ENCODE results near the gene CARD18.

Gene CARD18, protein sequence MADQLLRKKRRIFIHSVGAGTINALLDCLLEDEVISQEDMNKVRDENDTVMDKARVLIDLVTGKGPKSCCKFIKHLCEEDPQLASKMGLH
- total RNA-seq, result 0 reads per million in 2 donors

DNA sequence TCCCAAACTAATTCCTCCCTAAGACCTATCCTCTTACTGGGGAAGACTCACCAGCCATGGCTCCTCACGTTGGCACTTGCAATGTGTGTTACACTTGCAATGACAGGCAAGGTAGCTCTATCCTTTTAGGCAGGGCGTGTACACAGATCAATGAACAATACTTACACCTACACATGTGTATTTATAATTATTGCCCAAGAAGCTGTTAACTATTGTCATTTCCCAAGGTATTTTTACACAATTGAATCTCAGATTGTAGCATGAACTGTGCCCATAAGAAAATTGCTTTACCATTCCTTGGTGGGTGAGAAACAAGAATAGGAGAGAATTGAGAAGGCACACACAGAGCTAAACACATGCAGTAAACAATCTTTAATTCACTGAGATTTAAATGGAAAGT is at the start of gene CARD18:
Gene CARD18, minus strand, starts transcription at position 101 of the 400 bp plus-strand sequence. Its CDS starts 43 bp downstream, at position 58.
- DNase-seq, result no peak

DNA sequence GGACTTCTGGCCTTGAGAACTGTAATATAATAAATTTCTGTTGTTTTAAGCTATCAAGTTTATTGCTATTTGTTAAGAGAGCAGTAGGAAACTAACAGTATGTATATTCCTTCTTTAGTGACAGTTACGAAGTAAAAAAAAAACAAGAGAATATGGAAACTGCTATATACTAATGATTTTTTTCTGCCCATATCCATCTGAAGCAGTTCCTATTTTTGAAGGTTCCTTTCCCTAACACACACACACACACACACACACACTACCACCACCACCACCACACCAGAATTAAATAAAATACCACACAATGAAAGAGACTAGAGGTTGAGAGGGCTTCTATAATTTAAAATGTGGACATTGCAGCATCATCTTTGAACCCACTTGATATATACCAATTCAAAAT is 44.4 kb upstream of the CARD18 start:
- DNase-seq, result no peak

DNA sequence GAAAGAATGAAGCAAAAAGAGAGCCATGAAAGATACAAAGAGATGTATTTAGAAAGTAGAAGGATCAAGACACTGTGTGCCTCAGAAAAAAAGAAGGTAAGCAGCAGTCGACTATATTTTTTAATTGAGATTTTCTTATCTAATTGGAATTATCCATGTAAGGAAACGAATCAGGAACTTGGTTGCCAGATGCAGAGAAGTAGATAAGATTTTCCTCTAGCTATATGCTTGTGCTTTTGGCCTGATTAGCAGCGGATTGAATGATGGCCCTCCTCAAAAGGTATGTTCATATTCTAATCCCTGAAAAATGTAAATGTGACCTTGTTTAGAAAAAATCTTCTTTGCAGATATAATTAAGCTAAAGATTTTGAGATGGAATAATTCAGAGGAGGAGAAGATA is 43.9 kb upstream of the CARD18 start:
- no peak for DNase-seq

DNA sequence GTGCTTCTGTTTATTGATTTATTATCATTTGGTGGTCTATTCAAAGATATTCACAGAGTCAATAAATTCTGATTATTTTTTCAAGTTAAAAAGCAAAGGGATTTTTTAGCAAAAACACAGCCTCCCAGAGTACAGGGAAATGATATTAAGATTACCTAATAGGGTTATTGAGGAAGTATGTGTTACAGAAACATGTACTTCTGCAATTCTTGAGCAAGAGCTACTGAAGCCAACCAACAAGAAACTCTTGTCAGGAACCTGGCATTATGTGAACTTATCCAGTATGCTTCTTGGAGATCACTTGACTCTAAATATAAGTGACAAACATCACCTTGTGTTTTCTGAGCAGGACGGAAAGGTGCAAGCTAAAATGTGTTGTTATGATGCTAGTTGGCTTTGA is 42.0 kb upstream of the CARD18 start:
- no peak for DNase-seq

DNA sequence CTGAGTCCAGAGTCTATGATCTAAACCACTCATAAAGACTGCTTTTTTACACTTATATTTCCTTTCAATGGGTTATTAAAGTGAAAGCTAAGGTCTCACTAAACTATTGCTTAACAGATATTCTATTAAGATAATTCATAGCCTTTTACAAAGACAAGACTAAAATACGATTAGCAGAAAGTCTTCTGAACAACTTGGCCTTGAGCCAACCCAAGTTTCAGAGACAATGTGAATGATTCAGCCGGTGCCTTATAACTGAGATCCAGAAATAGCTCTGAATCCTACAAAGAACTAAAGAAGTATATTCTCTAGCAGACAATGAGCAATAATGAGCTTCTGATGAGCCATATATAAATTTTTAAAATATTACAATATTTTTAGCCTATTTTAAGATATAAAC is 41.5 kb upstream of the CARD18 start:
- no peak for DNase-seq

DNA sequence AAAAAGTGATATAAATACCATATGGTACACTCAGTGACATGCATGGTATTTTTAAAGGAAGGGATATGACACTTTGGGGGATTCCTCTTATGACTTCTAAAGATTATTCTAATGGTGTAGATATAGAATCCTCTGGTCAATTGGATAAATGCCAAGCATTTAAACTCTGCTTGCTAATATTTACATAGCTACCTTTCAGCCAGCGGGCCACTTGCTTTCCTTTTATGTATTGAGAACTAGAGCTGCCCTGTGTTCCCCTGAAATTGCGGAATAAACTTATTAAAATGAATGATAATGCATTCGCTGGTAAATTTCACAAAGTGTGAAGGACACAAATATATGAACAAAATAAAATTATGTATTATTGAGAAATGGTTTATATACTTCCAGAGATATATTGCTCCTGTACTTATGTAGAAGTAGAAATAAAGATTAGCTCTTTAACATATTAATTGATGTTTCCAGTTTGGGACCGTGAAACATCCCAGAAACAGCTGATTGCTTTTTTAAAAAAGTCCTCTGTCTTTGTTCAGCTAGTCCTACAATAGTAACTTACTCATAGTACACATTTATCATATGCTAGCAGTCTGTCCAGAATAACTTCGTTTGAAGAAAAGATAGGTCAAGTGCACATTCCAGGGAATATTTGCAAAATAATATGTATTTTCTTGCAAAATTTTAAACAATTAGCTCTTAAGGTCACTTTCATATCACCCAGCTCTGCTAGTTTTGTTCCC is 40.1 kb upstream of the CARD18 start:
- no peak for DNase-seq

DNA sequence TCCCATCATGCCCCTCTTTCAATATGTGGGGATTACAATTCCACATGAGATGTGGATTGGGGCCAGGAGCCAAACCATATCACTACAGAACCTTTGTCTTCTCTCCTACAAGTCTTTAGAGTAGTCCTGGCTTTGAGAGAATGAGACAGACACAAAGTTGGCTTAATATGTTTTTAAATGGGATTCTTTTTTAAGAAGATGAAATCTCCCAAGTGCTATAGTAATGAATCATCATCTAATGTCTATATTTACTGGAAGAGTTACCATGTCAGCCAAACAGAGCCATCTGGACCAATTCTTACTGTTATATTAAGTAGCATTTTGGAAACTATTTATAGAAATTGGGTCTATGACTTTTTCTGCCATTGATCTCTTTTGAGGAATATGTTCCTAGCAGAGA is 38.1 kb upstream of the CARD18 start:
- no peak for DNase-seq

DNA sequence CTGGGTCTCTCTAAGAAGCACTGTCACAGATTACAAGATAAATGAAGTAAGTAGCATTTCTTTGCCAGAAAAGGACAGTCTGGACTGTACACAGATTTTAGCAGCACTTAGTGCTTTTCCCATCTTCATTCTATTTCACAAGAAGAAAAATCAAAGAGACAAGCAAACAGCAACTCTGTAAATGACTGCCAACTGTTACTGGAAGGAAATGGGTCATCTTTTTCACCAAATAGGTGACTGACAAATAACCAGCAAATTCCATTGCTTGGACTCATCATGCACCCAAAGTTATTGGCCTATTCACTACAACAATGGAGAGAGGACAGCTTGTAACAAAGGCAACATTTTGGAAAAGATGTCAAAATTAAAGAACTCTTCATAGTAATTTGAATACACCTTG is 28.9 kb upstream of the CARD18 start:
- DNase-seq, result no peak

DNA sequence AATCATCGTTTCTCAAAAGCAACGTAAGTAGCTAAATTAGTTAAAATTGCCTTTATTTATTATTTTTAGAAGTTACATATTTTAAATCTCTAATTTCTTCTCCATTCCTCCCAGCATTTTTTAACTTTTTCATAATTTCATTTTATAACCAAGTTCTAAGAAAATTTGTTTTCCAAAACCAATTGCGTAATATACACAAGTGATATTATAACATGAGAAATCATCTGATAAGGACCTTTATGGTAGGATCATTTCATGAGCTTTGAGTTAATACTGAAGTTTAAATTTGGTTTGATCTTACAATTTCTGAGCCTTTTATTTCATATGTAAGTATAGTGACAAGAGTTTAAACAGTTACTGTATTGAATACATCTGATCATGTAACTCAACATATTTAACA is 27.7 kb upstream of the CARD18 start:
- DNase-seq, result no peak

DNA sequence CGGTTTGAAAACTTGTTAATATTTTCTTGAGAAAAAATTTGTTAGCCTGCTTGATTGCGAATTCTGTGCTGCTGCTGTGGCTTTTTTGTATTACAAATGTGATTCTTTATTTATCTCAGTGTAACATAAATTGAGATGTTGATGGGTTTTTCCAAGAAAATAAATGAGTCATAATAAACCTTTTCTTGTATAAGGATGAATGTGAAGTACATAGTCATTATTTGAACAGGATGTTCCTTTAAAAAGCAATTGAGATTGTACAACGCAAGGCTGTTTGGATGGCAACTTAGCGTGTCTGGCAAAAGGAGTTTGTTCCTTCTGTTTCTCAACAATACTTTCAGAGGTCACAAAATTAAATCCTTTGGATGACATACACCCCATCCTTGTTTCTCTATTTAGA is 24.6 kb upstream of the CARD18 start:
- peak in 1 of 5 experiments; percentile 22 for DNase-seq

DNA sequence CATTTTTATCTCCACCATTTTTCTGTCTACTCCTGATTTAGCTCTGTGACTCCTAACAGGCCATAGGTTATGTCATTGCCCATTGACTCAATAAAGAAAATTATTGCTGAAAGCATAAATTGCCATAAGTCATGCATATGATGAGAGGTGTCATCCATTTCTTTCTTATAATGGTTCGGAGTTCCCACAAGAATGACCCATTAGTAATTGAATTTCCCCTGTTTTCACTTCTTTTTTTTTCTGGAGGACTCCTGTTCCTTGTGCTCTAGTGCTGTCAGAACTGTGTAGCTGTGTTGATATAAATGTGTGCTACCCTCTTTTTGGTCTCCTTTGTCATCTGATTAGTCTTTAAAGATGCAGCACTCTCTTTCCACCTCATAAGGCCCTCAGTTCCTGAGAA is 22.9 kb upstream of the CARD18 start:
- DNase-seq, result no peak

DNA sequence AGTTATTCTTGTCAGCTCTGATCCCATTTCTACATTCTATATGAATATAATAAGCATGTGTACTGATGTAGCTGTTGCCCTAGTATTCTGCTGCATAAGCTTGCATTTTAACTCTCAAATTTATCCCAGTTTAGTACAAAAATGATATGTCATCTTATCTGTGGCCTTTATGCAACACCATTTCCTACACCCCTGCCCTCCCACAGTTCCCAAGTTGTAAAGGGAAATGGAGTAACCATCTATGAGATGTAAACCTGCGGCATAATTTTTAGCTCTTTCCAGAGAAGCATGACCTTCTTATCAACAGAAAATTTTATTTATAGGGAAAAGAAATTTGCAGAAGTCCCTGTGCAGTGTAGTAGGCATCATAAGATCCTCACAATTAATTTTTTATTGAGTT is 18.9 kb upstream of the CARD18 start:
- no peak for DNase-seq

DNA sequence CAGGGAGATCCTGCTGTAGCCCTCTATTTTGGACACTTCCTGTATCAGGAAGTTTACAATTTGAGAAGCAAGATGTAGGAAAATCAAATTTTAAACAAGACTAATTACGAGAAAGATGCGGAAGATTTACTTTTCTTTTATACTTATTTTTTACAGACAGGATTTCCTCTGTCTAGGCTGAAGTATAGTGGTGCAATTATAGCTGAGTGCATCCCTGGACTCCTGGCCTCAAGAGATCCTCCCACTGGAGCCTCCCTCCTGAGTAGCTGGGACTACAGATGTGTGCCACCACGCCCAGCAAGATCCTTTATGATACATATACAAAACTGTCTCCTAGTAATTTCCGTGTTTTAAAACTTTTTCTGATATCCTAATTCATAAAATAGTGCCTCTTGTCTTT is 17.2 kb upstream of the CARD18 start:
- no peak for DNase-seq

DNA sequence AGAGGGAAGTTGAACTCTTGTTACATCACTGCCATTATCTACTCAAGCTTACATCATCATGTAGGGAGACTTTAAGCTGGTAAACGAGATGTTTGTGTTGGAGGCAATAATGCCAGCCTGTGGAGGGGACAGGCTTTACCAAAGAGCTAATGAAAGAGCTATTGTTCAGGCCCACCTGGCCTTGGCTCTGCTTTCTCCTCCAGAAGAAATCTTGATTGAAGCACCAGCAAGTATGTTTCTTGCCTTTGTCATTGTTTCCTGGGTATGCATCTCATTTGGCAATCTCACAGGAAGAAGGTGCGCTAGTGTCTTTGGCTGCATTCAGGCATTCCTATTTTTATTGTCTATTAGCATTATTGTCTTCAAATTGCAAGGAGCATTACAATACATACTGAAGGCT is 16.7 kb upstream of the CARD18 start:
- no peak for DNase-seq

DNA sequence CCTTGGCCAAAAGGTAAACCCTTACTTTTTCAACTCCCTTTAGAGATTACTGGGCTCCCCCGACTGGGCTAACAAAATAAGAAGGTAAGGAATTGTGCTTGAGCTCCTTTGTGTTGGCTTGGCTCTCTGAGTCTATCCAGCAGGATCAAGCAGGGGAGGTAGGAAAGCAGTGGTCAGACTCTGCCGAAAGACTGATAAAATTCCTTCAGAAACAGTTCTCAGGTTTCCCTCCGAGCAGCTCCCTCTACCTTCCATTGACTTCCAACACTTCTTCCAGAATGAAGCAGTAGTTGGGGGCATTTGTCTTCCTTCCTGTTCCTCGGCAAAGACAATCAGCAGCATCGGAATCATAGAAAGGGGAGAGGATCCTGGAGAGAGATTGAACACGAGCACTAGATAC is 16.1 kb upstream of the CARD18 start:
- no peak for DNase-seq

DNA sequence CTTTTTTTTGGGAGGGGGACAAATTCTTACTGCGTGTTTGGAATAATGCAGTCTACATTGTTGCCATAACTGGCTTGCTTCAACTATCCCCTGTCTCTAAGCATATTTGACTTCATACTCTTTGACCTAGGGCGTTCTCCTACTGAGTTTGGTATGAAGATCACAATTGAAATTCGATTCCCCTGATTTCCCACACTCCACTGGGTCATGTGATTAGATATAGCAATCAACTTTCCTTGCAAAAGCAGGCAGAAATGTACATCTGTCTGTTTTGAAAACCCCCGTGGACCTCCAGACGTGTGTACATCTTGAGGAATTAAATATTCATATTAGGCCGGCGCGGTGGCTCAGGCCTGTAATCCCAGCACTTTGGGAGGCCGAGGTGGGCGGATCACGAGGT is 13.8 kb upstream of the CARD18 start:
- no peak for DNase-seq

DNA sequence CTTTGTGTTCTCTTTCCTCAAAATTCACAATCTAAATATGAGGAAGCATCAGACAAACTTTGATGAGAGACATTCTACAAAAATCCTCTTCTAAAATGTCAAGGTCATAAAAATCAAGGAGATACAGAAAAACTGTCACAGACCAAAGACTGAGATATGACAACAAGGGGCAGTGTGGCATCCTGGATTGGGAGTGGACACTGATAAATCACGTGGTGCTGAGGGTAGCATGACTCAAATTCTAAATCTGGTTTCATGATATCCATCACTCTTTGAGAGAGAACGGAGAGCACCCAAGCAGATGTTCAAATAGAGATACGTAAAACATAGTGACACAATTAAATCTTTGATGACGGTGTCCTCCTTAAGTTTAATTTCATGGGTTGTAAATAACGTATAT is 13.0 kb upstream of the CARD18 start:
- no peak for DNase-seq

DNA sequence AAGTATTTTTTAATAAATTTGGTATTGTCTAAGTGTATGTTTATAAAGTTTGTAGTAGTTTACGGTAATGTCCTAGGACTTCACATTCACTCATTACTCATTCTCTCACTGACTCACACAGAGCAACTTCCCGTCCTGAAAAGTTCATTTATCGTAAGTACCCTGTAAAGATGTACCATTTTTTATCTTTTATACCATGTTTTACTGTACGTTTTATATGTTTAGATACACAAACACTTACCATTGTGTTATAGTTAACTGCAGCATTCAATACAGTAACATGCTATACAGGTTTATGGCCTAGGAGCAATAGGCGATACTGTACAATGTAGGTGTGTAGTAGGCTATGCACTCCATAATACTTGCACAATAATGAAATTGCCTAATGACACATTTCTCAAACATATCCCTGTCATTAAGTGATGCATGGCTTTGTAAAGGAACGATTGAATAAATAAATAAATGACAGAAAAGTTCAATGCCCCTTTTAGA is 12.5 kb upstream of the CARD18 start:
- DNase-seq, result no peak

DNA sequence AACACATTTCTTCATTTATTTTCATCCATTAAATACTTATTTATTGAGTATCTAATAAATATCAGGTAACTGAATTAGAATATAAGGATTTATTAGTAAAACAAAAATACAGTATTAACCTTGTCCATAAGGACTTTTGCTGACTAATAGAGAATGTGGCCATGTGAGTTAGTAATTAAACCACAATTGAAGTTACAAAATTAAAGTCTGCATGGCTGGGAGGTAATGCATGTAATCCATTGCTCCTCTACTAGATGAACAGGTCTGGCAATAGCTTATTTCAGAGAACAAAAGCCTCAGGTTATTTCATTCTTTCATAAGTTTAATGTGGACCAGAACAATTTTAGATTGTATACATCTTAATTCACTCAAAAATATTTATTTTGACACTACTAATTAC is 9.9 kb upstream of the CARD18 start:
- DNase-seq, result no peak

DNA sequence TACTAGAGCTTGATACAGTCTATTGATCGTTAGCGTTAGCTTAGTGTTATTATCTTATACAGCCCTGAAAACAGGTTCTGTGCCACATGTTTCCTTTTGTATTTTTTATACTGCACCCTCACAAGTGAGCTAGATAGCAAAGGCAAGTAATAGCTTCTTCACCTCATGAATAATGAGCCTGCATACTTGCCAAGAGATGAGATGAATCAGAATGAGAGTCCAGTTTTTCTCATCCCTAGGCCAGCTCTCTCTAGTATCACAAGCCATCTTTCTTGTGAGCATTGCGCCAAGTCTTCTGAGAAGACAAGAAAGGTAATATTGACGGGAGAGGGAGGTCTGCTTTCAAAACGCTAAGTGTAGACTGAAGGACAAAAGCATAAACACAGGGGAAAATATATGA is 8.7 kb upstream of the CARD18 start:
- DNase-seq, result no peak

DNA sequence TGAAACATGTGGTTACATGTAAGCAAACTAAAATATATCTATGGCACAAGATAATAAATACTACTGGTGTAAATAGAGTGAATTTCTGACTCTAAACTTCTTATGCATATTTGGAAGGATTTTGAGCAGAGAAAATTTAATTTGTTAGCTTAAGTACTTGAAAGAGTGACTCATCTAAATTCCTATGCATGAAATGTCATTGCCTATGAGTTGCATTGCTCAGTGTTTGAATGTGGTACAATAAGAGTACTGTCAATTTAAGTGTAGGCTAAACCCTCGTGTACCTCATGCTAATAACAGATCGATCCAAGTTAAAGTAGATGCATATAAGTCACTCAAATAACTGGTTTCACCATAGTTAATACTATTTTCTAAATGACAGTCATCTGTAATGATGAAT is 5.3 kb upstream of the CARD18 start:
- no peak for DNase-seq

DNA sequence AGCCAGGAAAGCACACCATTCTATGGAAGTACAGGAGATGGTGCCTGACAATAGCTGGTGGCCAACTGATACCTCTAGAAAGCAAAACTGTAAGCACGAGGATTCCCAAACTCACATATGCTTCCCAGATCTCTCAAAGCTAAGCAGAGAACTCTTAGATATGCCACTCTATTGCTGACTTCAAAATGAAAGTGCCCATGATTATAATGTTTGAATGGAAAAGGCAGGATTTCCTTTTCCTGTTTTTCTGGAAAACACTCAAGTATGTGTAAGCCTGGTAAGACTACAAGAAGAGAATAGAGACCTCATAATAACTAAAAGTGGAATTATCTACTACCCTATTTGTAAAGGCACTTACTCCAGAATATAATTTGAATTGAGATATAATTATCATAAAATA is 2.6 kb upstream of the CARD18 start:
- DNase-seq, result no peak

DNA sequence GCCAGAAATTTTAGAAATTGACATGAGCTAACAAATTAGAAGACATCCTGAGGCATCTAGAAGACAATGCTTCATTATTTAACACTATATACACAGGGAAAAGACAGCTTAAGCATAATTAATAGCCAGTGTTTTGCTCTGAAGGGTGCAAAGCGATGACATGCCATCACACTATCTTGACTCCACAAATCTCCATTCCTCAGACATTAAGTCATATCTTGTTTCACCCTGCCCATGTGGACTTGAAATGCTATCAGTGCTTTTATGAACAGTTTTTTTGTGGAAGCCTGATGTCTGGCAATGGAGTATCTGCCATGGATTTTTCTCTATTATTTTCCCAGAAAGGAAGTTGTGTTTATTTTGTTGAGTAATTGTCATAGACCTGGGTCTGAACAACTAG is 2.3 kb downstream of the CARD18 start:
- no peak for DNase-seq

DNA sequence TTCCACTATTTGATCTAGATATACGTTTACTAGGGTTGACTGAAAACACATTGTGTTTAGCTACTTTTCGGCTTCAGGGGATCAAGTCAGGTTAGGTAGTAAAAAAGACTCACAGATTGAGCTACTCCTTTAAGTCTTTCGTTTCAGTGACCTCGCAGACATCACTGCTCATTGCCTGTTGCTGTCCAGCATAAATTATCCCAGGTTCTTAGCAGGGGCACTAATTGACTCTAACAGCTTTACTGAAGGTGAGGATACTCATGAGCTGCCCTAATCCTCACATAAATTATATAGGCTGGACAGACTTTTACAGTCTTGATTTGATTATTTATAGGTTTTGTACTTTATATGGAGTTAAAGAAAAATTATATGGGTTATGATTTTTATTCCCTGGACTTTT is 3.7 kb downstream of the CARD18 start:
- no peak for DNase-seq

Measured in T-helper 2 cell (primary cell).